Measurements from ENCODE around the gene HFE. TPM values are rescaled to one million over a fixed set of nuclear protein-coding genes. Genes with fewer than 3 reads are reported as not detected.
A peak's percentile ranks its signal among the peaks of the same experiment; 100 is the strongest.

Gene HFE
- total and polyA plus RNA-seq, 2 experiments from 2014 or later, result 8.6 to 10.8 TPM

DNA sequence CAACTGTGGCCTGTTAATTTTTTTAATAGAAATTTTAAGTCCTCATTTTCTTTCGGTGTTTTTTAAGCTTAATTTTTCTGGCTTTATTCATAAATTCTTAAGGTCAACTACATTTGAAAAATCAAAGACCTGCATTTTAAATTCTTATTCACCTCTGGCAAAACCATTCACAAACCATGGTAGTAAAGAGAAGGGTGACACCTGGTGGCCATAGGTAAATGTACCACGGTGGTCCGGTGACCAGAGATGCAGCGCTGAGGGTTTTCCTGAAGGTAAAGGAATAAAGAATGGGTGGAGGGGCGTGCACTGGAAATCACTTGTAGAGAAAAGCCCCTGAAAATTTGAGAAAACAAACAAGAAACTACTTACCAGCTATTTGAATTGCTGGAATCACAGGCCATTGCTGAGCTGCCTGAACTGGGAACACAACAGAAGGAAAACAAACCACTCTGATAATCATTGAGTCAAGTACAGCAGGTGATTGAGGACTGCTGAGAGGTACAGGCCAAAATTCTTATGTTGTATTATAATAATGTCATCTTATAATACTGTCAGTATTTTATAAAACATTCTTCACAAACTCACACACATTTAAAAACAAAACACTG is 10.1 kb downstream of the HFE start:
- 1% methylated on average over 5 of the region's 5 CpGs for WGBS, 2 experiments (ENCODE audit: low coverage in 1 of 2, low lambda C conversion rate in 2 of 2, missing lambda C conversion rate in 2 of 2)
- in situ Hi-C loops (cut with MboI), result no loop called here

DNA sequence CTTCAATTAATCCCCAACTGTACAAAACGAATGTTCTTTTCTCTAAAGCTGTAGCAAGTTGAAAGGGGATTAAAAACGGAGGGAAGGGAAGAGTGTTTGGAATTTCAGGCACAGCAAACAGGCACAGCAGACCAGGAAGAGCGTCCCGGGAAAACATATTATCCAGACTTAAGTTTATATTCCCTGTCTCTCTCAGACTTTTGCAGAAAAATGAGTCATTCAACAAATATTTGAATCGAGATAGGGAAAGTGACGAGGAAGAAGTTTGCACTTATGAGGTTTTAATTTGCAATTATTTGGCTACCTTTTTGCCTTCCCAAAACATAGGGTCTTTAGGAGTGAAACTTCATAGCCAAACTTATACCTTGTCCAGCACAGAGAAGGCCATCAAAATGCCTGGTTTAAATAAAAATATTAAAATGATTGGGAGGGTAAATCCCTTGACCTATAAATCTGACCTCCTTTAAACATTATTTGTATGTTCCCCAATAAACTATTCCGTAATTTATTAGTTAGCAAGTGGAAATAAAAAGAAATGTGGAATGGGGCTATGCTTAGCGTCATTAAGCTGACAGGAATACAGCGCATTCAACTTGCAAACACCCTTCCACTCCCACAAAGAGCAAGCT is 16.0 kb downstream of the HFE start:
- H3K9me2 ChIP-seq (ENCODE audit: insufficient read depth), result no peaks in the 10 kb centered on the region
- peak overlapping the region; percentile 79 for H3K4me3 ChIP-seq
- H2AFZ ChIP-seq, result peak overlapping the region; percentile 86
- no peaks in the 10 kb centered on the region for H3K27me3 ChIP-seq (replicated peaks; ENCODE audit: insufficient read depth)
- no peaks in the 10 kb centered on the region for H3K79me2 ChIP-seq (ENCODE audit: insufficient read depth)
- H3K4me1 ChIP-seq (ENCODE audit: insufficient read depth), result peaks cover 22% of the 10 kb centered on the region
- H3F3A ChIP-seq (ENCODE audit: insufficient read depth), result peaks cover 30% of the 10 kb centered on the region
- peak; percentile 69 for DNase-seq
- peak overlapping the region; percentile 86 for H3K27ac ChIP-seq
- H4K20me1 ChIP-seq (ENCODE audit: insufficient read depth), result no peaks in the 10 kb centered on the region
- no peaks in the 10 kb centered on the region for H3K36me3 ChIP-seq (ENCODE audit: low read depth)
- H3K9ac ChIP-seq, result peak overlapping the region; percentile 76
- in situ Hi-C loops (cut with MboI), result loop anchor here (5.0 kb wide), 1 partner anchor 41 kb away; no protein-coding TSS in a partner anchor
- WGBS, 2 experiments (ENCODE audit: low coverage in 1 of 2, low lambda C conversion rate in 2 of 2, missing lambda C conversion rate in 2 of 2), result 8 to 9% methylated on average over 9 of the region's 9 CpGs
- no peaks in the 10 kb centered on the region for H3K9me3 ChIP-seq (ENCODE audit: low read depth)
- TF ChIP-seq EZH2 (IDR thresholded peaks at IDR 0.05; ENCODE audit: insufficient read depth, poor library complexity, severe bottlenecking), result no peak
- TF ChIP-seq EZH2phosphoT487 (IDR thresholded peaks at IDR 0.05; ENCODE audit: insufficient read depth, low read depth), result no peak
- H3K4me2 ChIP-seq (ENCODE audit: unreplicated experiment), result peak overlapping the region; percentile 98

More for the DNA sequence above, 10.1 kb downstream of the HFE start:
- H3K79me2 ChIP-seq (ENCODE audit: insufficient read depth), result no peaks in the 10 kb centered on the region
- peak; percentile 83 for DNase-seq
- H3F3A ChIP-seq (ENCODE audit: insufficient read depth), result 0 out of 2 replicates have a peak, but pooled peaks cover under 1% of the 10 kb centered on the region
- no peaks in the 10 kb centered on the region for H3K27me3 ChIP-seq (replicated peaks; ENCODE audit: insufficient read depth)
- no peak overlapping the region for H3K9ac ChIP-seq
- no peak overlapping the region for H2AFZ ChIP-seq
- TF ChIP-seq EZH2 (IDR thresholded peaks at IDR 0.05; ENCODE audit: insufficient read depth, poor library complexity, severe bottlenecking) (no peak), EZH2phosphoT487 (IDR thresholded peaks at IDR 0.05; ENCODE audit: insufficient read depth, low read depth) (no peak)
- H3K27ac ChIP-seq, result no peak overlapping the region
- H3K9me2 ChIP-seq (ENCODE audit: insufficient read depth), result no peaks in the 10 kb centered on the region
- H3K4me2 ChIP-seq (ENCODE audit: unreplicated experiment), result no peak overlapping the region
- no peaks in the 10 kb centered on the region for H3K36me3 ChIP-seq (ENCODE audit: low read depth)
- H3K4me3 ChIP-seq, result no peak overlapping the region
- no peaks in the 10 kb centered on the region for H3K9me3 ChIP-seq (ENCODE audit: low read depth)
- H4K20me1 ChIP-seq (ENCODE audit: insufficient read depth), result no peaks in the 10 kb centered on the region
- no peaks in the 10 kb centered on the region for H3K4me1 ChIP-seq (ENCODE audit: insufficient read depth)

DNA sequence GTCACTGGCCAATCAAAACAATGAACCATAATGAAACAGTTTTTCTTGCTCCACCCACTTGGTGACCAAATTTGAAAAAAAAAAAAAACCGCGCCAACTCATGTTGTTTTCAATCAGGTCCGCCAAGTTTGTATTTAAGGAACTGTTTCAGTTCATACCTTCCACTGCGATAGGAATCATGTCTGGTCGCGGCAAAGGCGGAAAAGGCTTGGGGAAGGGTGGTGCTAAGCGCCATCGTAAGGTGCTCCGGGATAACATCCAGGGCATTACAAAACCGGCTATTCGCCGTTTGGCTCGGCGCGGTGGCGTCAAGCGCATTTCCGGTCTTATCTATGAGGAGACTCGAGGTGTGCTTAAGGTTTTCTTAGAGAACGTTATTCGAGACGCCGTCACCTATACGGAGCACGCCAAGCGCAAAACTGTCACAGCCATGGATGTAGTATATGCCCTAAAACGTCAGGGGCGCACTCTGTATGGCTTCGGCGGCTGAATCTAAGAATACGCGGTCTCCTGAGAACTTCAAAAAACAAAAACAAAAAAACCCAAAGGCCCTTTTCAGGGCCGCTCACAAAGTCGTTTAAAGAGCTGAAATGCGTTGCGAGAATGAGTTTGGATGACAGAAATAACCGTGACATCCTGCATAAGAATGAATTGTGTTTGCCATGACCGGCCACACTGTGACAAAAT is 16.7 kb downstream of the HFE start:
- Histone ChIP-seq H3K4me2 (ENCODE audit: unreplicated experiment) (peak overlapping the region; percentile 98), H4K20me1 (ENCODE audit: insufficient read depth) (no peaks in the 10 kb centered on the region), H3K9me2 (ENCODE audit: insufficient read depth) (no peaks in the 10 kb centered on the region), H3K9ac (peak overlapping the region; percentile 76), H3K27ac (peak overlapping the region; percentile 86), H3K9me3 (ENCODE audit: low read depth) (no peaks in the 10 kb centered on the region), H3K27me3 (replicated peaks; ENCODE audit: insufficient read depth) (no peaks in the 10 kb centered on the region), H3K4me3 (peak overlapping the region; percentile 79), H3F3A (ENCODE audit: insufficient read depth) (peaks cover 30% of the 10 kb centered on the region), H3K79me2 (ENCODE audit: insufficient read depth) (no peaks in the 10 kb centered on the region), H3K36me3 (ENCODE audit: low read depth) (no peaks in the 10 kb centered on the region), H2AFZ (peak overlapping the region; percentile 86), H3K4me1 (ENCODE audit: insufficient read depth) (peaks cover 22% of the 10 kb centered on the region)
- in situ Hi-C loops (cut with MboI), result loop anchor here (5.0 kb wide), 1 partner anchor 42 kb away; no protein-coding TSS in a partner anchor
- 1% methylated on average over 39 of the region's 39 CpGs for WGBS, 2 experiments (ENCODE audit: low coverage in 1 of 2, low lambda C conversion rate in 2 of 2, missing lambda C conversion rate in 2 of 2)
- no peak for TF ChIP-seq EZH2phosphoT487 (IDR thresholded peaks at IDR 0.05; ENCODE audit: insufficient read depth, low read depth)
- no peak for TF ChIP-seq EZH2 (IDR thresholded peaks at IDR 0.05; ENCODE audit: insufficient read depth, poor library complexity, severe bottlenecking)
- DNase-seq, result peak; percentile 92

DNA sequence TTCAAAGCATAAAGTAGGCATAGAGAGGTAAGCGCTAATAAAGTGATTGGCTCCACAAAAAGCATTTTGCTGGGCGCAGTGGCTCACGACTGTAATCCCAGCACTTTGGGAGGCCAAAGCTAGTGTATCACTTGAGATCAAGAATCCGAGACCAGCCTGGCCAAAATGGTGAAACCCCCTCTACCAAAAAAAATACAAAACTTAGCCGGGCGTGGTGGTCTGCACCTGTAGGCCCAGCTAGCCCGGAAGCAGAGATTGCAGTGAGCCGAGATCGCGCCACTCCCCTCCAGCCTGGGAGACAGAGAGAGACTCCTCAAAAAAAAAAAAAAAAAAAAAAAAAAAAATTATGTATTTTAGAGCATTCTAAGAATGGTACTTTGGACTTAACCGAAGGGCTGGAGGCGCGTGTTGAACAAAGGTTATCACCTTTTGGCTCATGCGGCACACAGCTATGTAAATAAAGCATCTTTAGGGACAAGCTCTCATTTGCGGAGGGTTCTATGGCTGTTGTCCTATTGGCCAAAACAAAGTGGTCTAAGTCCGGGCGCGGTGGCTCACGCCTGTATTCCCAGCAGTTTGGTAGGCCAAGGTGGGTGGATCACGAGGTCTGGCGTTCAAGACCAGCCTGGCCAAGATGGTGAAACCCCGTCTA is 17.4 kb downstream of the HFE start:
- Histone ChIP-seq H3K9ac (peak overlapping the region; percentile 76), H3K4me2 (ENCODE audit: unreplicated experiment) (peak overlapping the region; percentile 98), H4K20me1 (ENCODE audit: insufficient read depth) (no peaks in the 10 kb centered on the region), H3K27me3 (replicated peaks; ENCODE audit: insufficient read depth) (no peaks in the 10 kb centered on the region), H3K9me2 (ENCODE audit: insufficient read depth) (no peaks in the 10 kb centered on the region), H3K9me3 (ENCODE audit: low read depth) (no peaks in the 10 kb centered on the region), H2AFZ (peak overlapping the region; percentile 86), H3K27ac (peak overlapping the region; percentile 86), H3K36me3 (ENCODE audit: low read depth) (no peaks in the 10 kb centered on the region), H3F3A (ENCODE audit: insufficient read depth) (peaks cover 30% of the 10 kb centered on the region), H3K4me3 (peak overlapping the region; percentile 79), H3K4me1 (ENCODE audit: insufficient read depth) (peaks cover 22% of the 10 kb centered on the region), H3K79me2 (ENCODE audit: insufficient read depth) (no peaks in the 10 kb centered on the region)
- 54 to 56% methylated on average over 22 of the region's 22 CpGs for WGBS, 2 experiments (ENCODE audit: low coverage in 1 of 2, low lambda C conversion rate in 2 of 2, missing lambda C conversion rate in 2 of 2)
- no peak for DNase-seq
- no peak for TF ChIP-seq EZH2 (IDR thresholded peaks at IDR 0.05; ENCODE audit: insufficient read depth, poor library complexity, severe bottlenecking)
- no peak for TF ChIP-seq EZH2phosphoT487 (IDR thresholded peaks at IDR 0.05; ENCODE audit: insufficient read depth, low read depth)
- in situ Hi-C loops (cut with MboI), result loop anchor here (5.0 kb wide), 1 partner anchor 42 kb away; no protein-coding TSS in a partner anchor
